ENCODE data around the gene ZNF652.

DNA sequence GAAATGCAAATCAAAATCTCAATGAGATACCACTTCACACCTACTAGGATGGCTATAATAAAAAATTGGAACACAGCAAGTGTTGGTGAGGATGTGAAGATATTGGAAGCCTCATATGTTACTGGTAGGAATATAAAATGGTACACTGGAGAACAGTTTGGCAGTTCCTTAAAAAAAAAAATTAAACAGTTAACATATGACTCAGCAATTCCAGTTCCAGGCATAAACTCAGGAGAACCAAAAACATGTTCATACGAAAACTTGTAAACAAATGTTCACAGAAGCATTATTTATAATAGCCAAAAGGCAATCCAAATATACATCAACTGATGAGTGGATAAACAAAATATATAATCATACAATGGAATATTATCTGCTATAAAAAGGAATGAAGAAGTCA, 28.2 kb downstream of the ZNF652 start:
- TF ChIP-seq, protein P1, sequence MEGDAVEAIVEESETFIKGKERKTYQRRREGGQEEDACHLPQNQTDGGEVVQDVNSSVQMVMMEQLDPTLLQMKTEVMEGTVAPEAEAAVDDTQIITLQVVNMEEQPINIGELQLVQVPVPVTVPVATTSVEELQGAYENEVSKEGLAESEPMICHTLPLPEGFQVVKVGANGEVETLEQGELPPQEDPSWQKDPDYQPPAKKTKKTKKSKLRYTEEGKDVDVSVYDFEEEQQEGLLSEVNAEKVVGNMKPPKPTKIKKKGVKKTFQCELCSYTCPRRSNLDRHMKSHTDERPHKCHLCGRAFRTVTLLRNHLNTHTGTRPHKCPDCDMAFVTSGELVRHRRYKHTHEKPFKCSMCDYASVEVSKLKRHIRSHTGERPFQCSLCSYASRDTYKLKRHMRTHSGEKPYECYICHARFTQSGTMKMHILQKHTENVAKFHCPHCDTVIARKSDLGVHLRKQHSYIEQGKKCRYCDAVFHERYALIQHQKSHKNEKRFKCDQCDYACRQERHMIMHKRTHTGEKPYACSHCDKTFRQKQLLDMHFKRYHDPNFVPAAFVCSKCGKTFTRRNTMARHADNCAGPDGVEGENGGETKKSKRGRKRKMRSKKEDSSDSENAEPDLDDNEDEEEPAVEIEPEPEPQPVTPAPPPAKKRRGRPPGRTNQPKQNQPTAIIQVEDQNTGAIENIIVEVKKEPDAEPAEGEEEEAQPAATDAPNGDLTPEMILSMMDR (optimal IDR thresholded peaks at IDR 0.05 in 1 of 3, IDR thresholded peaks at IDR 0.05 in 1 of 3, conservative IDR thresholded peaks at IDR 0.05 in 1 of 3; ENCODE audit: extremely low read depth in 1 of 3, insufficient read depth in 2 of 3, low read length in 3 of 3) = no peak
- TF ChIP-seq EZH2 (IDR thresholded peaks at IDR 0.05; ENCODE audit: low read length) = no peak
